ENCODE measurements around the gene FADS6.

The FADS6 gene

GRCh38 chr17:74857191-74857590, 36.2 kb downstream of the FADS6 start:
- no peak overlapping the region for H3K27ac ChIP-seq
- TF ChIP-seq ZFX (IDR thresholded peaks at IDR 0.05): no peak
- TF ChIP-seq, protein P1, sequence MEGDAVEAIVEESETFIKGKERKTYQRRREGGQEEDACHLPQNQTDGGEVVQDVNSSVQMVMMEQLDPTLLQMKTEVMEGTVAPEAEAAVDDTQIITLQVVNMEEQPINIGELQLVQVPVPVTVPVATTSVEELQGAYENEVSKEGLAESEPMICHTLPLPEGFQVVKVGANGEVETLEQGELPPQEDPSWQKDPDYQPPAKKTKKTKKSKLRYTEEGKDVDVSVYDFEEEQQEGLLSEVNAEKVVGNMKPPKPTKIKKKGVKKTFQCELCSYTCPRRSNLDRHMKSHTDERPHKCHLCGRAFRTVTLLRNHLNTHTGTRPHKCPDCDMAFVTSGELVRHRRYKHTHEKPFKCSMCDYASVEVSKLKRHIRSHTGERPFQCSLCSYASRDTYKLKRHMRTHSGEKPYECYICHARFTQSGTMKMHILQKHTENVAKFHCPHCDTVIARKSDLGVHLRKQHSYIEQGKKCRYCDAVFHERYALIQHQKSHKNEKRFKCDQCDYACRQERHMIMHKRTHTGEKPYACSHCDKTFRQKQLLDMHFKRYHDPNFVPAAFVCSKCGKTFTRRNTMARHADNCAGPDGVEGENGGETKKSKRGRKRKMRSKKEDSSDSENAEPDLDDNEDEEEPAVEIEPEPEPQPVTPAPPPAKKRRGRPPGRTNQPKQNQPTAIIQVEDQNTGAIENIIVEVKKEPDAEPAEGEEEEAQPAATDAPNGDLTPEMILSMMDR (conservative IDR thresholded peaks at IDR 0.05): no peak

- TF ChIP-seq, protein P1 (conservative IDR thresholded peaks at IDR 0.05): no peak
- TF ChIP-seq ZFX (IDR thresholded peaks at IDR 0.05): no peak
- no peak overlapping the region for H3K27ac ChIP-seq
Measured at GRCh38 chr17:74856112-74856511, 37.3 kb downstream of the FADS6 start.

DNA sequence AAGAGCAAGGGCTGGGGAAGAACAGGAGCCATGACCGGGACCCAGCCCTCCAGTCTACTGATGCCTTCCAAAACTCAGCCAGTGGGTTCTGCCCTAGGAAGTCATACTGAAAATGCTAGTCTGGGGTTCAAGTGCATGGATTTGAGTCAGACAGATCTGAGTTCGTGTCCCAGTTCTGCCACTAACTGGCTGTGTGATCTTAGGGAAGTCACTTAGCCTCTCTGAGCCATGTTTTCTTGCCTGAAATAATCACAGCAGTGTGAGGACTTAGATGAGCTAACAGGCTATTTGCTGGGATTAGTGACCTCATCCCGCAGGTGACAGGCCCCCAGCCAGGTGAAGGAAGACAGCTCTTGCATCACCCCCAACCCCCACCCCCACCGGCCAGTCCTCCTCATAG, 38.1 kb downstream of the FADS6 start:
- no peak overlapping the region for H3K27ac ChIP-seq
- TF ChIP-seq, protein P1 (conservative IDR thresholded peaks at IDR 0.05): no peak
- no peak for TF ChIP-seq ZFX (IDR thresholded peaks at IDR 0.05)

GRCh38 chr17:74854792-74855191, 38.6 kb downstream of the FADS6 start:
- TF ChIP-seq ZFX (IDR thresholded peaks at IDR 0.05): no peak
- TF ChIP-seq, protein P1 (conservative IDR thresholded peaks at IDR 0.05): no peak
- no peak overlapping the region for H3K27ac ChIP-seq

DNA sequence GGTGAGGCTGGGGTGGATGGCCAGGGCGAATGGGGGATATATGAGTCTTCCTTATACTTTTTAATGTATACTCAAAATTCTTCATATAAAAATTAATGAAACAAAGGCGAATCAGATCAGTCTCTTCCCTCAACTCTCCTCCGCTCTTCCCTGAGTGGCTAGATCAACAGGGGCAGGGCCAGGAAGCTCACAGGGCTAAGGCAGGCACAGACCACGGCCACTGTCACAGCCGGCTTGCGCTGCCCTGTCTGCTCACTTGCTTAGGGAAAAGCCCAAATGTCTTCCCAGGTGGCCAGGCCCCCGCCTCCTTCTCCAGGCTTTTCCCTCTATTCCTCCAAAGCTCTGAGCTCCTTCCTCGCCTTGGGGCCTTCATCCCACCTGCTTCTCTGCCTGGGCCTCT, 39.8 kb downstream of the FADS6 start:
- no peak overlapping the region for H3K27ac ChIP-seq

GRCh38 chr17:74853048-74853397, 40.4 kb downstream of the FADS6 start:
- H3K27ac ChIP-seq: peak overlapping the region; percentile 97; the same call in 1 of the 2 replicates
- TF ChIP-seq, protein P1 (conservative IDR thresholded peaks at IDR 0.05): no peak
- no peak for TF ChIP-seq ZFX (IDR thresholded peaks at IDR 0.05)

More for the DNA sequence above, 39.8 kb downstream of the FADS6 start:
- TF ChIP-seq ZFX (IDR thresholded peaks at IDR 0.05): no peak
- TF ChIP-seq, protein P1 (conservative IDR thresholded peaks at IDR 0.05): no peak

GRCh38 chr17:74852237-74853047, 41.0 kb downstream of the FADS6 start:
- peak overlapping the region; percentile 97 for H3K27ac ChIP-seq
- peak; percentile 98; the same call in 1 of the 2 replicates for TF ChIP-seq ZFX (IDR thresholded peaks at IDR 0.05)
- TF ChIP-seq, protein P1 (conservative IDR thresholded peaks at IDR 0.05): no peak
